ENCODE measurements around the gene SLC8A1.

Gene SLC8A1

DNA sequence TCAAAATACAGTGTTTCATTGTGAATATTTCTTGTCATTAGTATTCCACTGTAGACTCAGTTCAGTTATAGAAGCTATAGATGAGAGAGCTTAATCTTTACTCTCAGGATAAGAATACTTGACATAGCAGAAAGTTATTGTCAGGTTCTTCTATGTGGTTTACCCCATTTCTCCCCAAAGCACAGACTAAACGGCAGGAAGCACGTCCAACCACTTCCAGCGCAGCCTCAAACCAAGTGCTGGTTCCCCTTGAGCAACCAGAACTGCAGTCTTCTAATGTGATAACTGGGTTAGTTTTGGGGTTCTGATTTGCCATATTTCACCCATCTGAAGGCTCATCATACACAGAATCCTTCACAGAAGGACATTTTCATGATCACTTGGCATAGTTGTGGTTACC, 324.7 kb downstream of the SLC8A1 start:
- in situ Hi-C loops (cut with MboI; ENCODE audit: low sequenced_read_pairs), result no loop called here

GRCh38 chr2:40126006-40126405, 325.9 kb downstream of the SLC8A1 start:
- in situ Hi-C loops (cut with MboI; ENCODE audit: low sequenced_read_pairs), result no loop called here

- in situ Hi-C loops (cut with MboI; ENCODE audit: low sequenced_read_pairs), result no loop called here
Observed at GRCh38 chr2:40123746-40124145, 328.1 kb downstream of the SLC8A1 start.

DNA sequence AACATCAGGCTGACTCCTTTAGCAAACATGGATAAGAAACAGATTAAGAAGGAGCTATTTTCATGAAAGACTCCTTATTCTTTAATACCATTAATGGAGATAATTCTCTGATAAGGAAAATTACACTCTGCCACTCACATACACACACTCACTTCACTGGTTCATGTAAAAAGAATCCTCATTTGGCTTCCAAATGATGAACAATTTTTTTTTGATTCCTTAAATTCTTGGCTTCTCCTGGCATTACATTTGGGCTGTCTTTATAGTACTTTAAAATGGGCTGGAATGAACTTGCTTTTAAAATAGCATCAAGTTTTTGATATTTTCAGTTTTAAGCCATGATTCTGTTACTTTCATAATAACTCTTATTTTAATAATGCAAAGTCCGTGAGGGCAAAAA, 328.6 kb downstream of the SLC8A1 start:
- in situ Hi-C loops (cut with MboI; ENCODE audit: low sequenced_read_pairs), result no loop called here

GRCh38 chr2:40120957-40121356, 330.9 kb downstream of the SLC8A1 start:
- in situ Hi-C loops (cut with MboI; ENCODE audit: low sequenced_read_pairs), result no loop called here

GRCh38 chr2:40120026-40120425, 331.9 kb downstream of the SLC8A1 start:
- in situ Hi-C loops (cut with MboI; ENCODE audit: low sequenced_read_pairs), result no loop called here

DNA sequence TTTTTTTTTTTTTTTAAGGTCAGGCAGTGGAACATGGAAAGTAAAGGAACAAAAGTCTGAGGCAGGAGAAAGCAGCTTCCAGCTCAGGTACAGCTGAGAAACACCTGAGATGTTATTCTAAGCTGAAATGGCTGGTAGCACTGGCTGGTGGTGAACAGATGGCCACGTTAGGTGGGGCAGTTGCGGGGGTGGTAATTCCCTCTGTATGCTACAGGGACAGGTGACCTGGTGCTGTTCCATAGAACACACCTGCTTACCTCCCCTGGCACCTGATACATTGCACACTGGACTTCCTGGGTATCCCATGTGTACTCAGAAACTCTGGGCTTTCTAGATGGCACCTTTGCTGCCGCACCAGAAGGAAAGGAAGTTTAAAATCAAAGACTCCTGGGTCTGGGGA, 333.3 kb downstream of the SLC8A1 start:
- in situ Hi-C loops (cut with MboI; ENCODE audit: low sequenced_read_pairs), result no loop called here

DNA sequence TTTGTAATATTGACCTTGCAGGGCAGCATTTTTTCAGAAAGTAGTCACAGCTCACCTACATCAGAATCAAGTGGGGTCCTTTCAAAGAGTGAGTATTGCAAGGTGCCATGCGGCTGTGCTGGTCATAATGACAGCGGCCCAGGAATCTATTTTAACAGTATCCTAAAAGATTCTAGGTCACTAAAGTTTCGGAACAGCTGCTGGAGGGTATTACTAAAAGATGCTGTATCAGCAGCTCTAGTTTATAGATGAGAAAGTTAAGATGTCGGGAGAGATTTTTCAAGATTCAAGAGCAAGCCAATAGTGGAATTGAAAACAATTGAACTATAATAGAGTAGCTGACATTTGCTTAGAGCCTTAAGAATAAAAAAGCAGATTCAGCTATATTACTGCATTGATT, 336.0 kb downstream of the SLC8A1 start:
- in situ Hi-C loops (cut with MboI; ENCODE audit: low sequenced_read_pairs), result no loop called here

GRCh38 chr2:40115348-40115747, 336.5 kb downstream of the SLC8A1 start:
- in situ Hi-C loops (cut with MboI; ENCODE audit: low sequenced_read_pairs), result no loop called here

DNA sequence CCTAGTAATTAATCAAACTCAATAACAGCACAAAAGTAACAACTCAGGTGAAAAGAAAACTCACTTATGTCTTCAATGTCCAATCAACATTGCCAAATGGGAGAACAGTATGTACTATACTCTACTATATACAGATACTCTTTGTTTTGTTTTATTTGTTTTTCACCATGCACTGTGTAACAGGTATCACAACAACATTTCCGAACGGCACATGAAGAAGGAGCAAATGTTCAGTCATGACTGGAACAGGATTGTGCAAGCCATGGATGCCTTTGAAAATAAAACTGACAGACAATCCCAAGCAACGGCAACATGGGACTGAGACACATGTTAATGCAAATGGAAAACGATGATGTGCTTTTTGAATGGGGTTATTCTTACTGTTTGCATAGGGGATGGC, 337.9 kb downstream of the SLC8A1 start:
- in situ Hi-C loops (cut with MboI; ENCODE audit: low sequenced_read_pairs), result no loop called here

DNA sequence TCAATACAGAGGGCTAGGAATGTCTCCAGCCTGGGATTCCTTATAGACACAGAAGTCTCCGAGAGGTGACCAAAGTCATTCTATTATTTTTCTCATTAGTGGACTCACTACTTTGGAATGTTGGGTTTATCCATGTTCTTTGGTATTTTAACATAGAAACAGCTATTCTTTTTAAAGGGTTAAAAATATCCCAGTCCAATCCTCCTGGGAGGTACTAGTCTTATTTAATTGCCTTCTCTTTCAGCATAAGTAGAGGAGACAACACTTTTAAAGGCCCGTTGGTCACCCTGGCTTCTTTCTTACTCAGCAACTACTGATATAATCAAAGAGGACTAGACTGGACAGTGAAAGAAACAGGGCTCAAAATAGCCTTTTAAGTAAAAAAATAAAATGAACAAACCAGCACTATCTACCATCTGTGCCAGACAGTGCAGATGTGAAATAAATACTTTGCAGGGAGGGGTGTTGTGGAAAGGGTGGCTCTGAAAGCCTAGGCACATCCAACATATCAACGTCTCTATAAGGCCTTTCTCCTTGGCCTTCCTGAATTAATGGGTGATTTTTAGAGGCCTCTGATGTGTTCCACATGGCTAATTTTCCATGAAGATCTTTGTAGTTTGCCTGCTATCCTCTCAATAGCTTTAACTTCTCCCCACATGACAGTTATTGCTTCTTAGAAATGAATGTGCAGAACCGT, 338.5 kb downstream of the SLC8A1 start:
- in situ Hi-C loops (cut with MboI; ENCODE audit: low sequenced_read_pairs), result no loop called here

DNA sequence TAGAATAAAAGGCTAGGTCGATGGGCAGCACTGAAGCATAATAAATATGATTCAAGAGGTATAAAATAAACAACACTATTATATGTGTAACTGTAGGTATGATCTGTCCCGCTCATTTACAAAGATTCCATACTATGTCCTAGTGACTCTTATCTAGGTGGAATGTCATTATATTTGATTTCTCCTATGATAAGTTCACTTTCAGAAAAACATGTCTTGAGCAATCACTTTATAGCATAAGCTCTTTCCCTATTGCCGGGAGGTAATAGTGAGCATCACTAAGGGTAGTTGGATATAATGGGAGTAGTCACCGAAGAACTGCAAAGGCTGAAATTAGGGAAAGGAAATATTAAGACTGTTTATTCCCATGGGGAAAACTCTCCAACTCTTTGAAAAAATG, 342.5 kb downstream of the SLC8A1 start:
- in situ Hi-C loops (cut with MboI; ENCODE audit: low sequenced_read_pairs), result no loop called here

- in situ Hi-C loops (cut with MboI; ENCODE audit: low sequenced_read_pairs), result no loop called here
Observed at GRCh38 chr2:40108851-40109250, 343.0 kb downstream of the SLC8A1 start.

DNA sequence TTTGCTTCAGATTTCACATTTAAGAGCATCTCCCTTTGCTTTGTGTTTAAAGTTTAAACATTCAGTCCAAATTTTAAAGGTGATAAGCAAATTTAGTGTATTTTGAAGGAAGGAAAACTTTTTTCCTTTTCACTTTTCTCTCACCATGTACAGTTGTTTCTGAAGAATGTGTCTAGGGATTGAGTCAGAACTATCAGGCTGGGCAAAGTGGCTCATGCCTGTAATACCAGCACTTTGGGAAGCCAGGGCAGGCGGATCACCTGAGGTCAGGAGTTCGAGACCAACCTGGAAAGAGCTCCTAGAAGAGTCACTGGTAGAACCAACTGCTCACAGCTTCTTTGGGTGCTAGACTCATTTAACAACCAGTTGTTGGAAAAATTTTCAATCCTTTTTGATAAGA, 345.8 kb downstream of the SLC8A1 start:
- in situ Hi-C loops (cut with MboI; ENCODE audit: low sequenced_read_pairs), result no loop called here

DNA sequence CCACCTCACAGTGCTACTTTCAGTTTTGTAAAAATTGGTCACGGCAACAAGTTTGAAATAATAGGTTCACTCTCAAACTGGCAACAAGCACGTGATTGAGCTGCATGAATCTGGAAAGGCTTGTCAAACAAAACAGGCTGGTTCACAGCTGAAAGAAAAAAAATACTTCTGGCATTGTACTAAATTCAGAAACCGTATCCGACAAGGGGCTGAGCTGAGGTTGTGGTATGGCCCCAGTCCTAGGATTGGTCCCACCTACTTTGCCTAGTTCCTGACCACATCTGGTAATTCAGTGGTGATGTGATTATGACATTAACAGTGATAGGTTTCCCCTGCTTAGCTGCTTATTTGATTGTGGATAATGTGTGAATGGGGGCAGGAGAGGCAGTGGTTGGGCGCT, 346.3 kb downstream of the SLC8A1 start:
- in situ Hi-C loops (cut with MboI; ENCODE audit: low sequenced_read_pairs), result no loop called here

GRCh38 chr2:40103590-40103989, 348.3 kb downstream of the SLC8A1 start:
- in situ Hi-C loops (cut with MboI; ENCODE audit: low sequenced_read_pairs), result no loop called here

GRCh38 chr2:40103163-40103562, 348.7 kb downstream of the SLC8A1 start:
- in situ Hi-C loops (cut with MboI; ENCODE audit: low sequenced_read_pairs), result no loop called here

- in situ Hi-C loops (cut with MboI; ENCODE audit: low sequenced_read_pairs), result no loop called here
Observed at GRCh38 chr2:40102447-40102846, 349.4 kb downstream of the SLC8A1 start.

GRCh38 chr2:40101131-40101575, 350.7 kb downstream of the SLC8A1 start:
- in situ Hi-C loops (cut with MboI; ENCODE audit: low sequenced_read_pairs), result no loop called here

DNA sequence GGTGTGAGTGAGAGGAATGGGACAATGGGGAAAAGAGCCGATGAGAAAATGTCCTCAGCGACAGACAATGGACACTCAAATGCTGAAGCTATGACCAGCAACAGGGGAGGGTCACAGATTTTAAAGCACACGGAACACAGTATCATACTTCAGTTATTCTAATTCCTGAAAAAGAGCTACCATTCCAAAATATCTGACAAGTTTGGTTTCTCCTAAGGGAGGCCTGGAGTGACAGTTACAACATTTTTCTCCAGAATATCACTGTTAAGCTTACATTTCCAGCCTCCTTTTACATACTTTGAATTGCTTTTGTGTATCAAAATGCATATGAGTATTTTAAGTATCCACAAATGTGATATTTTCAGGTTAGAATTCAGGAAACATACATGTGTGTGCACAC, 351.2 kb downstream of the SLC8A1 start:
- in situ Hi-C loops (cut with MboI; ENCODE audit: low sequenced_read_pairs), result no loop called here

GRCh38 chr2:40098786-40099470, 353.0 kb downstream of the SLC8A1 start:
- in situ Hi-C loops (cut with MboI; ENCODE audit: low sequenced_read_pairs), result no loop called here

- in situ Hi-C loops (cut with MboI; ENCODE audit: low sequenced_read_pairs), result no loop called here
Observed at GRCh38 chr2:40097691-40098385, 354.1 kb downstream of the SLC8A1 start.

All from hTERT RPE-1 (cell line).